ENCODE measurements around the gene UPK3A. TPM values are rescaled to one million over a fixed set of nuclear protein-coding genes. Genes with fewer than 3 reads are reported as not detected.
"Not testable (repeated sequence)": the region's sequence is repeated elsewhere in the genome, so short reads cannot be mapped to it uniquely, and the experiment has no call there.

Gene UPK3A
- total RNA-seq, 1 donor = not detected

DNA sequence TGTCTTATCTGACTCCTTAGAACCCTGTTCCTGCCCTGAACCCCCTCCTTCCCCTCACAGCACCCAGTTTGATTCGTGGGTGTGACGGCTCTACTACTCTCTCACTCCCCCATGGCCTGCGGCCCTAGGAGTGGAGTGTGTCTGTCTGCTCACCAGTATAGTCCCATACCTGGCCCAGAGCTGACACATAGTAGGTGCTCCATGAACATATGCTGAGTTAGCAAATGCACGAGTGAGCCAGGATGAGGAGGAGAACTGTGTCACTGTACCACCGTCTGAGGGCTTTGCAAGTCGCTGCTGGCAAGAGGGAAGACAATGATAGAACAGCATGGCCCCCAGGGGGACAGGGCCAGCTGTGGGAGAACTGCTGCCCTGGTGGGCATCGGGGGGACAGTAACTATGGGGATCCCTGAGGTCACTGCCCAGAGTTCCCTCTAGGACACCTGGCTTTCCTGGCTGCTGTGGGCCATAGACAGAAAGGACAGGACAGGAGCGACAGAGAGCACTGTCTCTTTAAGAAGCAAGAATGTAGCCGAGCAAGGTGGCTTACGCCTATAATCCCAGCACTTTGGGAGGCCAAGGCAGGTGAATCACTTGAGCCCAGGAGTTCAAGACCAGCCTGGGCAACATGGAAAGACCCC lies 24.9 kb upstream of the UPK3A start:
- Histone ChIP-seq H3K79me2 (ENCODE audit: insufficient read depth, low read length) (no peaks in the 10 kb centered on the region), H2AFZ (ENCODE audit: low read length) (no peak overlapping the region), H3K27ac (ENCODE audit: low read depth, low read length) (no peak overlapping the region), H3K4me3 (ENCODE audit: insufficient read depth, low read length) (no peak overlapping the region), H3K36me3 (ENCODE audit: insufficient read depth, low read length) (no peaks in the 10 kb centered on the region), H3K4me1 (ENCODE audit: insufficient read depth, low read length) (peaks cover 8% of the 10 kb centered on the region), H4K20me1 (ENCODE audit: insufficient read depth, low read length) (no peaks in the 10 kb centered on the region), H3K27me3 (ENCODE audit: insufficient read depth, low read length) (no peaks in the 10 kb centered on the region), H3K4me2 (ENCODE audit: insufficient read depth, low read length) (no peak overlapping the region), H3K9me3 (ENCODE audit: low read depth, low read length) (no peaks in the 10 kb centered on the region)
- TF ChIP-seq, protein P1, sequence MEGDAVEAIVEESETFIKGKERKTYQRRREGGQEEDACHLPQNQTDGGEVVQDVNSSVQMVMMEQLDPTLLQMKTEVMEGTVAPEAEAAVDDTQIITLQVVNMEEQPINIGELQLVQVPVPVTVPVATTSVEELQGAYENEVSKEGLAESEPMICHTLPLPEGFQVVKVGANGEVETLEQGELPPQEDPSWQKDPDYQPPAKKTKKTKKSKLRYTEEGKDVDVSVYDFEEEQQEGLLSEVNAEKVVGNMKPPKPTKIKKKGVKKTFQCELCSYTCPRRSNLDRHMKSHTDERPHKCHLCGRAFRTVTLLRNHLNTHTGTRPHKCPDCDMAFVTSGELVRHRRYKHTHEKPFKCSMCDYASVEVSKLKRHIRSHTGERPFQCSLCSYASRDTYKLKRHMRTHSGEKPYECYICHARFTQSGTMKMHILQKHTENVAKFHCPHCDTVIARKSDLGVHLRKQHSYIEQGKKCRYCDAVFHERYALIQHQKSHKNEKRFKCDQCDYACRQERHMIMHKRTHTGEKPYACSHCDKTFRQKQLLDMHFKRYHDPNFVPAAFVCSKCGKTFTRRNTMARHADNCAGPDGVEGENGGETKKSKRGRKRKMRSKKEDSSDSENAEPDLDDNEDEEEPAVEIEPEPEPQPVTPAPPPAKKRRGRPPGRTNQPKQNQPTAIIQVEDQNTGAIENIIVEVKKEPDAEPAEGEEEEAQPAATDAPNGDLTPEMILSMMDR (IDR thresholded peaks at IDR 0.05; ENCODE audit: extremely low read depth, low read depth, low read length) = no peak
- no peak for DNase-seq (ENCODE audit: insufficient read length, low spot score, missing footprints)

DNA sequence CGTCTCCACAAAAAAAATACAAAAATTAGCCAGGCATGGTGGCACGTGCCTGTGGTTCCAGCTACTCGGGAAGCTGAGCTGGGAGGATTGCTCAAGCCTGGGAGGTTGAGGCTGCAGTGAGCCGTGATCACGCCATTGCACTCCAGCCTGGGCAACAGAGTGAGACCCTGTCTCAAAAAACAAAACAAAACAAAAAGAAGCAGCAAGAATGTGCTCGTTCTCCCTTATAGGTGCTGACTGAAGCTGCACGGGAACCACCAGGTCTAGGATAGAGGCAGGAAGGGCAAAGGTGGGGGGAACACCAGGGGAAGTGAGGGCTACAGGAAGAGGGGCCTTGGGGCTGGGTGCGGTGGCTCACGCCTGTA lies 24.4 kb upstream of the UPK3A start:
- not testable (repeated sequence) for H3K36me3 ChIP-seq (ENCODE audit: insufficient read depth, low read length); H3K79me2 ChIP-seq (ENCODE audit: insufficient read depth, low read length); DNase-seq (ENCODE audit: insufficient read length, low spot score, missing footprints); H3K4me1 ChIP-seq (ENCODE audit: insufficient read depth, low read length); H3K4me3 ChIP-seq (ENCODE audit: insufficient read depth, low read length); H2AFZ ChIP-seq (ENCODE audit: low read length); H3K9me3 ChIP-seq (ENCODE audit: low read depth, low read length); H3K27ac ChIP-seq (ENCODE audit: low read depth, low read length); H3K4me2 ChIP-seq (ENCODE audit: insufficient read depth, low read length); H3K27me3 ChIP-seq (ENCODE audit: insufficient read depth, low read length); H4K20me1 ChIP-seq (ENCODE audit: insufficient read depth, low read length)

DNA sequence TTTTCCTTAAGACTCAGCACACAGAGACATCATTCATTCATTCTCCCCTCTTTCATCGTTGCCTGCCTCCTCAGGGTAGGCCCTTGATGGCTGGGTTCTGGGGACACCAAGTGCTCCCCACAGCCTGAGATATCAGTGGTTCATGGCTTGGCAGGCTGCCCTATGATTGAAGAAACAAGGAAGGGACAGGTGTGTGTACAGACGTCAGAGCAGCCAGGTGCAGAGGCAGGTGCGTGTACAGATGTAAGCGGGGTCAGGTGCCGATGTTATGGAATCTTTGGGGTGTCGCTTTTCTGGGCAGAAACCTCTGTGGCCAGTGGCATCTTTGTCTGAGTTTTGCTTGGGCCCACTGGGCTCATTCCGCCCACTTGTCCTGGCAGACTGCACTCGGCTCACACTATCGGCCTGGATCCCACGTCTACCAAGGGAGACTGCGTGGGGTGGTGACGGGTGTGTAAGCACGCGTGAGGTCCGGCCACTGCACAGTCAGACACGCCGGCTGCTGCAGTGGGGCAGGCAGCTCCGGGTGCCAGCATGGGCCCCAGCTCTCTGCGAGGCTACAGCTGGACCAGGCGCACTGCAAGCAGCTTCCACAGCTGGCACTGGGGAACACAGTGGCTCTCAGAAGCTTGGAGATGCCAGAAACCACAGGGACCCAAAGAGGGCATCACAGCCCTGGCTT lies 23.2 kb upstream of the UPK3A start:
- H3K79me2 ChIP-seq (ENCODE audit: insufficient read depth, low read length) = no peaks in the 10 kb centered on the region
- H3K4me3 ChIP-seq (ENCODE audit: insufficient read depth, low read length) = no peak overlapping the region
- no peak overlapping the region for H3K4me2 ChIP-seq (ENCODE audit: insufficient read depth, low read length)
- no peaks in the 10 kb centered on the region for H3K9me3 ChIP-seq (ENCODE audit: low read depth, low read length)
- no peak overlapping the region for H3K27ac ChIP-seq (ENCODE audit: low read depth, low read length)
- no peaks in the 10 kb centered on the region for H3K27me3 ChIP-seq (ENCODE audit: insufficient read depth, low read length)
- TF ChIP-seq, protein P1 (IDR thresholded peaks at IDR 0.05; ENCODE audit: extremely low read depth, low read depth, low read length) = no peak
- H3K4me1 ChIP-seq (ENCODE audit: insufficient read depth, low read length) = peaks cover 8% of the 10 kb centered on the region
- H4K20me1 ChIP-seq (ENCODE audit: insufficient read depth, low read length) = no peaks in the 10 kb centered on the region
- no peak overlapping the region for H2AFZ ChIP-seq (ENCODE audit: low read length)
- peak; percentile 23 for DNase-seq (ENCODE audit: insufficient read length, low spot score, missing footprints)
- H3K36me3 ChIP-seq (ENCODE audit: insufficient read depth, low read length) = no peaks in the 10 kb centered on the region

DNA sequence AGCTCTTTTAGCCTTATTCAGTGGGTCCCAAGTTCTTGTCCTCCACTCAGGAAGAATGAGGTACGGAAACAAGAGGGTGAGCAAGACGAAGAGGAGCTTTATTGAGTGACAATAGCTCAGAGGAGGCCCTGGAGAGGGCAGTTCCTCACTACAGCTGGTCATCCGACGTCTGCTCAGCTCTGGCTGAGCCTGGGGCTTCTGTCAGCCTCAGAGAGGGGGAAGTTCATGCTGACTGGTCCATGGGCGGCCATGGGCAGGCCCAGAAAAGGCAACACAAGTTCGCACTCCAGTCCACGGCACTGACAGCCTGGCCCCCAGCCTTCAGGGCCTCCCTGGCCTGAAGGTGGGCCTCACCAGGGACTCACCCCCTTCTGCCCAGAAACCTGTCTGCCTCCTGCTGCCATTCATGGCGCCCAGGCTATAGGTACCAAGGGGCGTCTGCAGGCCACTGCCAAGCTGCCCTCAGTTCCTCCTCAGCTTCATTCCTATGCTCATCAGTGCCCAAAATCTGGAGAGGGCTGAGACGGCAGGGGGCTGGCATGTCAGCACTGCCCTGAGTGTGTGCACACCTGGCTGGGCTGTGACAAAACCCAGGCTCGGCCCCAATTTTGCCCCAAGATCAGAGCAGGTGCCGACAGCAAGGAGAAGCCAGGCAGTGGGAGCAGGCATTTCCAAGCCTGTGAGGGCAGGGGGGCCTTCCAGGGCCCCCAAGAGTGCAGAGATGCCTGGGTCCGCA lies 22.4 kb upstream of the UPK3A start:
- Histone ChIP-seq H3K27ac (ENCODE audit: low read depth, low read length) (no peak overlapping the region), H3K9me3 (ENCODE audit: low read depth, low read length) (no peaks in the 10 kb centered on the region), H2AFZ (ENCODE audit: low read length) (no peak overlapping the region), H3K4me2 (ENCODE audit: insufficient read depth, low read length) (no peak overlapping the region), H4K20me1 (ENCODE audit: insufficient read depth, low read length) (no peaks in the 10 kb centered on the region), H3K4me3 (ENCODE audit: insufficient read depth, low read length) (no peak overlapping the region), H3K4me1 (ENCODE audit: insufficient read depth, low read length) (peaks cover 8% of the 10 kb centered on the region), H3K79me2 (ENCODE audit: insufficient read depth, low read length) (no peaks in the 10 kb centered on the region), H3K27me3 (ENCODE audit: insufficient read depth, low read length) (no peaks in the 10 kb centered on the region), H3K36me3 (ENCODE audit: insufficient read depth, low read length) (no peaks in the 10 kb centered on the region)
- no peak for DNase-seq (ENCODE audit: insufficient read length, low spot score, missing footprints)
- TF ChIP-seq, protein P1 (IDR thresholded peaks at IDR 0.05; ENCODE audit: extremely low read depth, low read depth, low read length) = no peak

All from osteoblast (primary cell).